ENCODE measurements around the gene ARHGAP6.

Gene ARHGAP6

DNA sequence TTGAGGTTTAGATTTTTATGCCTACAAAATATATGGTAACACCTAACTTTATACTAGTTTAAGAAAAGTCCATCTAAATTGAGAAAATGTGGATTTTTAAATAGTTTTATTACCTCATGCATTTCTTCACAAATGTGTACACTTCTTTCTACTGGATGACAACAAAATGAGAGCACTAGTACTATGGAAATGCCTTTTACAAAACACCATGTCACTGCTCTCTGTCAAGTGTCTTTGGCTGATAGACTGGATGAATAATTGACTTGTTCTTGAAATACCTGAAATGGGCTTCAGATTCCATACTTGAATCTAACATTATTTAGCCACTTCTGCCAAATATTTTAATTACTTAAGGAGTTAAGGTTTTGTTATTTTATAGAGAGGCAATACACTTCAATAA lies 323.0 kb downstream of the ARHGAP6 start:
- no peak for DNase-seq

- no peak for DNase-seq
Measured at GRCh38 chrX:11341274-11342201, 324.2 kb downstream of the ARHGAP6 start.

GRCh38 chrX:11337292-11338009 lies 328.3 kb downstream of the ARHGAP6 start:
- no peak for DNase-seq

GRCh38 chrX:11336201-11336600 lies 329.5 kb downstream of the ARHGAP6 start:
- DNase-seq, result no peak

- no peak for DNase-seq
Measured at GRCh38 chrX:11334165-11334564, 331.6 kb downstream of the ARHGAP6 start.

DNA sequence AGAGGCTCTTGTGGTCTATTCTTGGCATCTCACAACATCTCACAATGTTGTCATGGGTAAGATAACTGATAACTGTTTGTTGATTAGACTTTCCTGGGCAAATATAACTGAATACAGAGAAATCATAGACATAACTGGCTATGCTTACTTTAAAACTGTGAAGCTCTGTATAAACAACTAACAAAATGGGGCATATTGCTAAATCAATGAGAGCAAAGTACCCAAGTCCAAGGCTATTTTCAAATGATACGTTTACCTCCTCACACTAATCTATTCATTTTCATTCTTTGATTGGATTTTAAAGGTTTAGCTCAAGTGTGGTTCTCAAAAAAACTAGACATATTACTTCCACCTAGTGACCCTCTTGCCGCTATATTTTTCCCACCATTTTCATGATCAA lies 333.9 kb downstream of the ARHGAP6 start:
- DNase-seq, result no peak

GRCh38 chrX:11329021-11329420 lies 336.7 kb downstream of the ARHGAP6 start:
- DNase-seq, result no peak

DNA sequence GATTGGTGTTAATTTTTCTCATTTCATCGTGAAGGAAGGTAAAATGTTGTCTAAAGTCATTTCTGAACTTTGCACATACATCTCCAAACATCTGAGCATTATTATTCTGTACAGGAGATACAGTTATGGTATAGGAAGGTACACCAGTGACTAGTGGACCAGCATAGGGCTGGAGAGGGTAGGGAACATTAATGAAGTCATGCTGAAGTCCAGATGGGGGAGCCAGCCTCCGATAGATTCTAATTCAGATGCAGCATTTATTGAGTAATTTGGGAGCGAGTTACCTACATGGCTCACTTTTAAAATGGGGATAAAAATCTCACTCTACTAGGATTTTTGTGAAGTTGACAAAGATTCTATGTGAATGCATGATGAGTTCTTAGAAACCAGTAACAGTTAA lies 337.6 kb downstream of the ARHGAP6 start:
- DNase-seq, result no peak

DNA sequence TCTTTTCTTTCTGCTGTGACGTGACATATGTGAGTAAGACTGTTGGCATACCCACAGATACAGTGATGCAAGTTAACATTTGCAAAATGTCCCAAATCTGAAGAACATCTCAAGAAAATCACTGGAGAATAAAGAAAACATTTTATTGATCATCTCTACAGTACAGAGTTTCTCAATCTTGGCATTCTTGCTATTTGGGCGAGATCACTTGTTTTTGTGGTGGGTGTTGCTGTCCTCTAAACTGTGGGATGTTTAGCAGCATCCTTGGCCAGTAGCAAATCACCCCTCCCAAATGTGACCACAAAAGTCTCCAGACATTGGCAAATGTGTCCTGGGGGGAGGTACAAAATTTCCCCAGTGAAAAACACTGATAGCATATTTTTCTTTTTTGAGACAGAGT lies 343.7 kb downstream of the ARHGAP6 start:
- DNase-seq, result no peak

DNA sequence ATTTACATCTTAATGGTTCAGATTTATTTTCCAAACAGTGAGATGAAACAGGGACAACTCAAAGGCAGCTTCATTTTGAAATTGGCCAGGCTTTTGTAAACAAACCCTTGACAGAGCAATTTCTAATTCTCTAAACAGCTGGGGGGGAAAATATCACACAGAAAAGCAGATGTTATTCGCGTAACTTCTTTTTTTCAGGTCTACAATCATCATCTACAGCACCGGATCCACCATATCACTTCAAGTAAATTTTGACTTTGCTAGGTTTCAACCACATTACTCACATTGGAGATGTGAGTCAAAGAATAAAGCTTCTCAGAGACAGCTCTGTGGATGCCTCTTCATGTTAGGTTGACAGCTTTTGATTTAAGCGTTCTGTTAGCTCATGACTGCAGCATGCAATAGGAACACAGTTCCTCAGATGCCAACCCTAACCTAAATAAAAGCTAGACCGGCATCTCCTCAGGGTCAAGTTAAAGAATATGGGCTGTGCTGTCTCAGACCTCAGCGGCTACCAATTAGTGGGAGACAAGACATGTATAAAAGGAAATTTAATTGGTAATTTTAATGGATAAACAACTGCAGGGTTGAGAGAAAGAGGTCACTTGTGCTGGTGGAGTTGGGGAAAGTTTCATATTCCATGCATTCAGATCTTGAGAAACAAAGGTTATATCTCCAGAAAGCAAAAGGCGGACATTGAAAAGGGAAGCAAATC lies 345.8 kb downstream of the ARHGAP6 start:
- DNase-seq, result no peak

- no peak for DNase-seq
Measured at GRCh38 chrX:11311706-11312105, 354.0 kb downstream of the ARHGAP6 start.

- no peak for DNase-seq
Measured at GRCh38 chrX:11309220-11309619, 356.5 kb downstream of the ARHGAP6 start.

DNA sequence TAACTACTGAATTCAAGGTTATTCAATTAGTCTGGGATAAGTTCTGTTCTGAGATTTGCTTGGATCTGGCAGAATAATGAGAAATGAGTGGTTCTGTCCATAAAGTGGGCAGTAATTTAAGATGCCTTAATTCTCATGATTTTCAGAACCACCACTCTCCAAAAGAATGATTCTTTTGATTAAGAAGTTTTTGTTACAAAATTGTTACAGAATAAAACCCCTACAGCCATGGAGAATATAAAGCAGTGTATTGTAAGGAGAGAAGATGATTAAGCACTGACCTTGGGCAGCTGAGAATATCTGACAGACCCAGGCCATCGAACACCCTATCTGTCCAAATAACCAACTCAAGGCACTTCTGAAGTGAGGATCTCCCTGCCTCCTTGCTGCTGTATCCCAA lies 360.1 kb downstream of the ARHGAP6 start:
- DNase-seq, result no peak

DNA sequence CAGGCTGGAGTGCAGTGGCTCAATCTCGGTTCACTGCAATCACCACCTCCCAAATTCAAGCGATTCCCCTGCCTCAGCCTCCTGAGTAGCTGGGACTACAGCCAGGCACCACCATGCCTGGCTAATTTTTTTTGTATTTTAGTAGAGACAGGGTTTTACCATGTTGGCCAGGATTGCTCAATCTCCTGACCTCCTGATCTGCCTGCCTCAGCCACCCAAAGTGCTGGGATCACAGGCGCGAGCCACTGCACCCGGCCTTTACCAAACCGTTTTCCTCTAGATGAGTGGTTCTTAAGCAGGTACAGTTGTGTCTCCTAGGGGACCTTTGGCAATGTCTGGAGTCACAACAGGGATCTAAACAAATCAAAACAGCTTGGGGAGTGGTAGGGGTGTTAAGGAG lies 360.9 kb downstream of the ARHGAP6 start:
- no peak for DNase-seq

- DNase-seq, result no peak
Measured at GRCh38 chrX:11298600-11298999, 367.1 kb downstream of the ARHGAP6 start.

GRCh38 chrX:11296051-11296450 lies 369.7 kb downstream of the ARHGAP6 start:
- DNase-seq, result no peak

DNA sequence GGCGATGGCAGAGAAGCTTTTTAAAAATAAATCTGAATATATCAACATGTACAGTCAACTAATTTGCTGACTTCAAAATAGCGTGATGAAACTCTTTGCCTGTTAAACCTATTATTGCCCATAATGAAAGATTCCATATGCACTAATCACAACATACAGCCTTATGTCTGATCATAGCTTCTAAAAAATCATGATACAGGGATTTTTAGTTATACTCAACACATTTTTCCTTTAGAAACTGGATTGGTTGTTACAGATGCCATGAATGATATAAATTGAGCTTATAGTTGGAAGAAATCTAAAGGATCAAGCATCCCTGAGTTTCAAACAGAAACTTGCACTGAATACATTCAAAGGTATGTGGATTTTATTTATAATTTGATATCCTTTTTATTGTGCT lies 372.6 kb downstream of the ARHGAP6 start, which contains the start of gene AMELX:
Gene AMELX (plus strand): TSS at position 301 of the 400 bp plus-strand sequence. CDS start 1,376 bp downstream, outside the sequence.
- DNase-seq, result no peak

DNA sequence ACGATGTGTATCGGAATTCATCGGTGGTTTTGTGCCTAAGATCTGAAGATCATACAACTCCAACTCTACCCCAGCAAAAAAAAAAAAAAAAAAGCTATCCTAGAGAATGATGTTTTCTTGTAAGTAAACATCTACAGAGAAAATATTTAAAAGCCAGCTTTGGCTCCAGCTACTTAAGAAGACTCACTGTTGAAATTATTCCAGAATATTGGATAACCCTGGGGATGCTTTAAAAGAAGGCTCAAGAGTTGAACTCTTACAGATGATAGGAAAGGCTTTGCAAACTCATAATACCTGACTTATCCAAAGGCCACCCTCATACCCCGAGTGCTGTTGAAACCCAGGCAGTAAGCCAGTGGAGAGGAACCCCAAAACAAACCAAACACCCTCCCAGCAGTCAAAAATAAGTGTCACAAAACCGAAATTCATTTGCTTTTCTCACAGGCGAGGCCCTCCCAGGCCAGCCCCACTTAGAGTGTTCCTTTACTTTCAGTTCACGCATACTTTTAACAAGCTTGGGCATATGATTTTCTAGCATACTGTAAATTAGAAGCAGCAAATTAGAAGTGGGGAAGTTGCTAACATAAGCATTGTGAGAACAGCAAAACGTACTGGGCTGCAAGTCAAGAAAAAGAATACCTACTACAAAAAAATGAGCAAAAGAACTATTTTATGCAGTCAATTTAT lies 375.2 kb downstream of the ARHGAP6 start:
- no peak for DNase-seq

GRCh38 chrX:11287505-11287904 lies 378.2 kb downstream of the ARHGAP6 start:
- DNase-seq, result no peak

DNA sequence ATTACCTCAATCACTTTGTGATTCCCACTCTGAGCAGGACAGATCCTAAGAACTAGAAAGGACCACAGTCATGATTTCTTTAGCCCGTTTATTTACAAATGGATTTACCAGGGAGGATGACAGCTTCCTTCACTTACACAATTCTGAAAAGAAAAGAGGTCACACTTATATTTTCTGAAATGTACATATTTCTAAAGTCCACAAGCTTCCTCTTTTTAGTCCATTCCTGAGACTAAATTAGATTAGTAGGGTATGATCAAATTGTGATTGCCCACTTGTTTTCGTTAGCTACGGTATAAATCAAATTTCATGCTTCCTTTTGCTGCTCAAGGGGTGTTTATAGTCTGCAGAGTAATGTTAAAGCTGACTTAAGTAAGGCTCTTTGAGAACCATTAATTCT lies 380.1 kb downstream of the ARHGAP6 start:
- DNase-seq, result no peak

DNA sequence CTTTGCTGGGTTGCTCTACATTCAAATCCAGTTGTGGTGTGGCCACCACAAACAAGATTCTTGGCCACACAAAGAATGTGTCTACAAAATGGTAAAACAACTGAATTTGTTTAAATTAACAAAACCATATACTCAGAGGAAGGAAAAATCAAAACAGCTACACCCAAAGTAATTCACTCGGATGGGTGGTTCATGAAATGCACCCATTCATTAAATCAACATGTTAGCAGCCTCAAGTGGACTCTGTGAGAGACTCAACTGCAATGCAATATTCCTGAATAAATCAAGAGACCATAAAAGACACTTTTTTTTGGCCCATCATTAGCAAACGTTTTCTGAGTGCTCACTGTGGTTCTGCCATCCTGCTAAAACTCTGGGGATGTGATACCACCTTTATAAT lies 383.7 kb downstream of the ARHGAP6 start:
- no peak for DNase-seq

DNA sequence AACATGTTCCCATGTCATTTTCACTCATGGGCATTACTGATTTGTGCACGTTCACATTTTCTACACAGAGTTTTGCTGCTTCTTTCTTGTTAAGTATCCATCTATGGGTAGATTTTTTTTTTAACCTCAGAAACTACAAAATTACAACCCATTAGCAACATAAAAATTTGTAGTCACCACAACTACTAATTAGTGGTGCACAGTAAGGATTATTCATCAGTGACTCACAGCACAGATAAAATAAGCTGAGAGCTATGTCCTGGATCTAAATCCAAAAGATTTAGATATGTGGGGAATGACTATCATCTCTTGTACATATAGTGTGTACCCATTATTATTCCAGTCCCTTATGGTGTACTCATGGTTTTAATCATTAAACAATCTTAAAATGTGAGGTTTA lies 392.2 kb downstream of the ARHGAP6 start:
- DNase-seq, result no peak

- DNase-seq, result no peak
Measured at GRCh38 chrX:11272863-11273262, 392.9 kb downstream of the ARHGAP6 start.
